Gastrocnemius medialis (tissue), 4 donors: ENCODE results near the gene DONSON.

Experiments
- POLR2A ChIP-seq, 2 donors: fragments of 450-650 bp; IDR thresholded peaks; one replicate each; pipeline ENCODE4 v1.6.1; 2017; ENCODE audit warnings: antibody characterized with exemption in 2 of 2, mild to moderate bottlenecking in 2 of 2, moderate library complexity in 2 of 2
- TF ChIP-seq, protein P1 (sequence below), 5 experiments: fragments of 450-650 bp in 3 of 5; fragments of 200-600 bp in 2 of 5; sonication (generic) in 2 of 5; IDR thresholded peaks in 4 of 5; conservative IDR thresholded peaks in 1 of 5; 1 replicate in 4 of 5; 2 replicates in 1 of 5; pipeline ENCODE4 v1.5.1; 2016 to 2019; ENCODE audit warnings: antibody characterized with exemption in 5 of 5, mild to moderate bottlenecking in 3 of 5, moderate library complexity in 3 of 5

- no peak for TF ChIP-seq POLR2A (IDR thresholded peaks at IDR 0.05)
- TF ChIP-seq, protein P1, sequence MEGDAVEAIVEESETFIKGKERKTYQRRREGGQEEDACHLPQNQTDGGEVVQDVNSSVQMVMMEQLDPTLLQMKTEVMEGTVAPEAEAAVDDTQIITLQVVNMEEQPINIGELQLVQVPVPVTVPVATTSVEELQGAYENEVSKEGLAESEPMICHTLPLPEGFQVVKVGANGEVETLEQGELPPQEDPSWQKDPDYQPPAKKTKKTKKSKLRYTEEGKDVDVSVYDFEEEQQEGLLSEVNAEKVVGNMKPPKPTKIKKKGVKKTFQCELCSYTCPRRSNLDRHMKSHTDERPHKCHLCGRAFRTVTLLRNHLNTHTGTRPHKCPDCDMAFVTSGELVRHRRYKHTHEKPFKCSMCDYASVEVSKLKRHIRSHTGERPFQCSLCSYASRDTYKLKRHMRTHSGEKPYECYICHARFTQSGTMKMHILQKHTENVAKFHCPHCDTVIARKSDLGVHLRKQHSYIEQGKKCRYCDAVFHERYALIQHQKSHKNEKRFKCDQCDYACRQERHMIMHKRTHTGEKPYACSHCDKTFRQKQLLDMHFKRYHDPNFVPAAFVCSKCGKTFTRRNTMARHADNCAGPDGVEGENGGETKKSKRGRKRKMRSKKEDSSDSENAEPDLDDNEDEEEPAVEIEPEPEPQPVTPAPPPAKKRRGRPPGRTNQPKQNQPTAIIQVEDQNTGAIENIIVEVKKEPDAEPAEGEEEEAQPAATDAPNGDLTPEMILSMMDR (IDR thresholded peaks at IDR 0.05 in 4 of 5, conservative IDR thresholded peaks at IDR 0.05 in 1 of 5), result no peak
These were observed 31.0 kb downstream of the DONSON start for GRCh38 chr21:33557447-33557846.
